Hepatocyte (in vitro differentiated cells): ENCODE results near the gene KIAA1143. TPM values are rescaled to one million over a fixed set of nuclear protein-coding genes. Genes with fewer than 3 reads are reported as not detected.

Source experiments
- DNase-seq: peaks from one replicate; pipeline ENCODE4 v3.0.0-alpha.2; 2016; ENCODE audit warnings: low spot score
- H2AFZ ChIP-seq: fragments of 200-600 bp; sonication (generic); 2 replicates; pipeline ENCODE4 v1.6.0; 2016; ENCODE audit warnings: antibody characterized with exemption, mild to moderate bottlenecking
- H3K27ac ChIP-seq: fragments of 200-600 bp; sonication (generic); 2 replicates; pipeline ENCODE4 v1.5.1; 2016; ENCODE audit warnings: mild to moderate bottlenecking
- H3K27me3 ChIP-seq: fragments of 200-600 bp; sonication (generic); 2 replicates; pipeline ENCODE4 v1.6.1; 2016
- H3K36me3 ChIP-seq: fragments of 200-600 bp; sonication (generic); replicated peaks from 2 replicates; pipeline ENCODE4 v1.5.1; 2016; ENCODE audit warnings: low read depth; ENCODE audit not compliant: insufficient read depth
- H3K4me1 ChIP-seq: fragments of 200-600 bp; sonication (generic); 2 replicates; pipeline ENCODE4 v1.5.1; 2016; ENCODE audit warnings: mild to moderate bottlenecking, moderate library complexity; ENCODE audit not compliant: insufficient read depth
- H3K4me2 ChIP-seq: fragments of 200-600 bp; sonication (generic); 2 replicates; pipeline ENCODE4 v1.6.0; 2016
- H3K4me3 ChIP-seq: fragments of 200-600 bp; sonication (generic); 2 replicates; pipeline ENCODE4 v1.5.1; 2016; ENCODE audit warnings: mild to moderate bottlenecking
- H3K79me2 ChIP-seq: fragments of 200-600 bp; sonication (generic); 2 replicates; pipeline ENCODE4 v1.6.0; 2017; ENCODE audit warnings: mild to moderate bottlenecking
- H3K9me2 ChIP-seq: fragments of 200-600 bp; sonication (generic); replicated peaks from 2 replicates; pipeline ENCODE4 v1.6.0; 2017; ENCODE audit warnings: mild to moderate bottlenecking; ENCODE audit not compliant: insufficient read depth
- H3K9me3 ChIP-seq: fragments of 200-600 bp; sonication (generic); 2 replicates; pipeline ENCODE4 v1.5.1; 2016; ENCODE audit warnings: low read depth, mild to moderate bottlenecking
- H4K20me1 ChIP-seq: fragments of 200-600 bp; sonication (generic); 2 replicates; pipeline ENCODE4 v1.6.0; 2016; ENCODE audit warnings: mild to moderate bottlenecking; ENCODE audit not compliant: insufficient read depth, poor library complexity, severe bottlenecking
- CTCF ChIP-seq: fragments of 200-600 bp; sonication (generic); IDR thresholded peaks from 2 replicates; pipeline ENCODE4 v1.5.1; 2016; ENCODE audit warnings: antibody characterized with exemption, mild to moderate bottlenecking; ENCODE audit not compliant: poor library complexity
- EZH2 ChIP-seq: fragments of 200-600 bp; sonication (generic); IDR thresholded peaks from 2 replicates; pipeline ENCODE4 v1.6.1; 2016; ENCODE audit warnings: antibody characterized with exemption, mild to moderate bottlenecking, borderline replicate concordance
- EZH2phosphoT487 ChIP-seq: fragments of 200-600 bp; sonication (generic); IDR thresholded peaks from one replicate; pipeline ENCODE4 v1.6.1; 2018; ENCODE audit warnings: antibody characterized with exemption, mild to moderate bottlenecking, low read depth, moderate library complexity; ENCODE audit not compliant: unreplicated experiment, severe bottlenecking
- WGBS: methylation state at CpG from one replicate; pipeline ENCODE4 v1.1.6; 2016; ENCODE audit warnings: low lambda C conversion rate; ENCODE audit errors: missing lambda C conversion rate; 5-methylcytosine and 5-hydroxymethylcytosine counted together
- polyA plus RNA-seq: library from polyadenylated mRNA; unstranded; fragments of >200 nt; fragmentation: Nextera tagmentation; extraction: Ambion mirVana; gene quantifications from 2 replicates; pipeline ENCODE4 v1.2.1, GENCODE V29; 2016
- total RNA-seq: library from RNA; depleted of rRNA; stranded (reverse); fragments of >200 nt; gene quantifications from 2 replicates; pipeline ENCODE4 v1.2.3, GENCODE V29; 2014

The KIAA1143 gene
- total and polyA plus RNA-seq, 2 experiments from 2014 or later = 11.5 to 25.1 TPM

- TF ChIP-seq EZH2 (no peak), EZH2phosphoT487 (no peak), CTCF (no peak)
- Histone ChIP-seq H3K9me2 (no peaks in the 10 kb centered on the region), H2AFZ (no peak overlapping the region), H3K4me3 (no peak overlapping the region), H3K9me3 (no peaks in the 10 kb centered on the region), H4K20me1 (no peaks in the 10 kb centered on the region), H3K79me2 (no peaks in the 10 kb centered on the region), H3K36me3 (no peaks in the 10 kb centered on the region), H3K27ac (no peak overlapping the region), H3K4me1 (no peaks in the 10 kb centered on the region), H3K4me2 (no peak overlapping the region), H3K27me3 (no peaks in the 10 kb centered on the region)
- no peak for DNase-seq
- WGBS = 91% methylated on average over 2 of the region's 2 CpGs
Observed at GRCh38 chr3:44802011-44802410, 40.6 kb upstream of the KIAA1143 start.

- WGBS = 99% methylated on average over 4 of the region's 4 CpGs
- no peak overlapping the region for H2AFZ ChIP-seq
- H3K27me3 ChIP-seq = no peaks in the 10 kb centered on the region
- no peaks in the 10 kb centered on the region for H3K9me3 ChIP-seq
- H3K27ac ChIP-seq = no peak overlapping the region
- TF ChIP-seq EZH2 = no peak
- TF ChIP-seq EZH2phosphoT487 = no peak
- TF ChIP-seq CTCF = no peak
- no peak overlapping the region for H3K4me2 ChIP-seq
- no peak overlapping the region for H3K4me3 ChIP-seq
- no peaks in the 10 kb centered on the region for H3K79me2 ChIP-seq
- no peaks in the 10 kb centered on the region for H3K36me3 ChIP-seq
- H4K20me1 ChIP-seq = no peaks in the 10 kb centered on the region
- no peak for DNase-seq
- H3K4me1 ChIP-seq = no peaks in the 10 kb centered on the region
- no peaks in the 10 kb centered on the region for H3K9me2 ChIP-seq
Observed at GRCh38 chr3:44795197-44795596, 33.8 kb upstream of the KIAA1143 start.

- Histone ChIP-seq H3K9me3 (no peaks in the 10 kb centered on the region), H2AFZ (no peak overlapping the region), H3K36me3 (no peaks in the 10 kb centered on the region), H3K4me2 (no peak overlapping the region), H3K4me1 (no peaks in the 10 kb centered on the region), H3K79me2 (no peaks in the 10 kb centered on the region), H3K9me2 (no peaks in the 10 kb centered on the region), H3K27me3 (no peaks in the 10 kb centered on the region), H3K4me3 (no peak overlapping the region), H3K27ac (no peak overlapping the region), H4K20me1 (no peaks in the 10 kb centered on the region)
- WGBS = 94% methylated on average over 4 of the region's 4 CpGs
- TF ChIP-seq EZH2 (no peak), CTCF (no peak), EZH2phosphoT487 (no peak)
- DNase-seq = no peak
Observed at GRCh38 chr3:44782891-44783290, 21.5 kb upstream of the KIAA1143 start.

- H3K79me2 ChIP-seq = peaks cover 7% of the 10 kb centered on the region
- TF ChIP-seq EZH2 (no peak), EZH2phosphoT487 (no peak), CTCF (no peak)
- no peak overlapping the region for H2AFZ ChIP-seq
- no peaks in the 10 kb centered on the region for H3K9me2 ChIP-seq
- no peaks in the 10 kb centered on the region for H3K4me1 ChIP-seq
- DNase-seq = no peak
- WGBS = 100% methylated on average over 1 of the region's 1 CpG
- H4K20me1 ChIP-seq = no peaks in the 10 kb centered on the region
- H3K9me3 ChIP-seq = peaks cover 7% of the 10 kb centered on the region
- H3K27me3 ChIP-seq = no peaks in the 10 kb centered on the region
- no peak overlapping the region for H3K4me3 ChIP-seq
- H3K36me3 ChIP-seq = no peaks in the 10 kb centered on the region
- no peak overlapping the region for H3K4me2 ChIP-seq
- no peak overlapping the region for H3K27ac ChIP-seq
Observed at GRCh38 chr3:44772099-44772442, 10.7 kb upstream of the KIAA1143 start.
